ENCODE results near the gene DPP10.

Gene DPP10

DNA sequence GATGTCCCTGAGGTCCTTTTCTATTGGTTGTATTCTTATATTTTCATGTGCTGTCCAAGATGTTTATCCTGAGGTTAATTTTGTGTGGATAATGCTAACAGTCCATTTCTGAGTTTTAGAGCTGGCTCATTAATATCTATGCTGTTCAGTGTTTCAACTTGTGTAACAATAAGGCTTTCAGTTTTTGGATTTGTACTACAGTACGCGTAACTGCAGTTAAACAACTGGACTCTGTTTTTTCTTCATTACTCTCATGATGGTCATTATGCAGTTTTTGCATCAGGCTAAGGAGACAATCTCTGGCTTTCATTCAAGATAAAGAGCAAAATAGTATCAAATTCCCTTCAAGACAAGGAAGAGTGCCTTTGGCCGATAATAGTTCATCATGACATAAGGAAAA is 1364.8 kb downstream of the DPP10 start:
- Histone ChIP-seq H3K27ac (ENCODE audit: low read depth, low read length) (no peak overlapping the region), H3K4me1 (ENCODE audit: control insufficient read depth, insufficient read depth, low read length, unreplicated experiment) (no peaks in the 10 kb centered on the region), H2AFZ (ENCODE audit: low read length, unreplicated experiment) (no peak overlapping the region), H3K79me2 (ENCODE audit: control insufficient read depth, insufficient read depth, low read length, unreplicated experiment) (no peaks in the 10 kb centered on the region), H3K27me3 (ENCODE audit: insufficient read depth, low read length) (no peaks in the 10 kb centered on the region), H3K36me3 (ENCODE audit: insufficient read depth, low read length) (no peaks in the 10 kb centered on the region), H3K4me3 (ENCODE audit: low read depth, low read length) (no peak overlapping the region)

- H3K27ac ChIP-seq (ENCODE audit: low read depth, low read length), result no peak overlapping the region
- H2AFZ ChIP-seq (ENCODE audit: low read length, unreplicated experiment), result no peak overlapping the region
- H3K79me2 ChIP-seq (ENCODE audit: control insufficient read depth, insufficient read depth, low read length, unreplicated experiment), result no peaks in the 10 kb centered on the region
- no peaks in the 10 kb centered on the region for H3K27me3 ChIP-seq (ENCODE audit: insufficient read depth, low read length)
- no peaks in the 10 kb centered on the region for H3K4me1 ChIP-seq (ENCODE audit: control insufficient read depth, insufficient read depth, low read length, unreplicated experiment)
- no peak overlapping the region for H3K4me3 ChIP-seq (ENCODE audit: low read depth, low read length)
- H3K36me3 ChIP-seq (ENCODE audit: insufficient read depth, low read length), result no peaks in the 10 kb centered on the region
Observed at GRCh38 chr2:115825912-115826311, 1383.5 kb downstream of the DPP10 start.

DNA sequence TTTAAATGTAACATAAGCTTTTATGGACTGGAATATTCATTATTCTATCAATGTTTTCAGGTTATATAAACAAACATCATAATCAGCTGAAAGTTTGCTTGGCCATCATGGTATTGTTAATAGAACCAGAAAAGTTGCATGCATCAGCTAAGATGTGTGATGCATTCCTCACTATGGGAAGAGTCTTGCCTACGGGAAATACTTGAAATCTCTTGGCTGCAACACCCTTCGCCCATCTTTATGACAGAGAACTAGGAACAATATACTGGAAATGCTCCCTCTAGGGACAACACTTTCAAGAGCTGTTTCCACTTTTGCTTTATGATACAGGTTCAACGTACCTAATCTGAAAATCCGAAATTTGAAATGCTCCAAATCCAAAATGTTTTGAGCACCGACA is 1390.8 kb downstream of the DPP10 start:
- Histone ChIP-seq H2AFZ (ENCODE audit: low read length, unreplicated experiment) (no peak overlapping the region), H3K79me2 (ENCODE audit: control insufficient read depth, insufficient read depth, low read length, unreplicated experiment) (no peaks in the 10 kb centered on the region), H3K4me3 (ENCODE audit: low read depth, low read length) (no peak overlapping the region), H3K4me1 (ENCODE audit: control insufficient read depth, insufficient read depth, low read length, unreplicated experiment) (no peaks in the 10 kb centered on the region), H3K27me3 (ENCODE audit: insufficient read depth, low read length) (no peaks in the 10 kb centered on the region), H3K27ac (ENCODE audit: low read depth, low read length) (no peak overlapping the region), H3K36me3 (ENCODE audit: insufficient read depth, low read length) (no peaks in the 10 kb centered on the region)

- no peak overlapping the region for H3K27ac ChIP-seq (ENCODE audit: low read depth, low read length)
- no peaks in the 10 kb centered on the region for H3K36me3 ChIP-seq (ENCODE audit: insufficient read depth, low read length)
- no peak overlapping the region for H2AFZ ChIP-seq (ENCODE audit: low read length, unreplicated experiment)
- no peaks in the 10 kb centered on the region for H3K4me1 ChIP-seq (ENCODE audit: control insufficient read depth, insufficient read depth, low read length, unreplicated experiment)
- H3K4me3 ChIP-seq (ENCODE audit: low read depth, low read length), result no peak overlapping the region
- H3K79me2 ChIP-seq (ENCODE audit: control insufficient read depth, insufficient read depth, low read length, unreplicated experiment), result no peaks in the 10 kb centered on the region
- no peaks in the 10 kb centered on the region for H3K27me3 ChIP-seq (ENCODE audit: insufficient read depth, low read length)
Observed at GRCh38 chr2:115838539-115838938, 1396.1 kb downstream of the DPP10 start.

- Histone ChIP-seq H3K36me3 (ENCODE audit: insufficient read depth, low read length) (no peaks in the 10 kb centered on the region), H3K4me1 (ENCODE audit: control insufficient read depth, insufficient read depth, low read length, unreplicated experiment) (no peaks in the 10 kb centered on the region), H3K27me3 (ENCODE audit: insufficient read depth, low read length) (no peaks in the 10 kb centered on the region), H2AFZ (ENCODE audit: low read length, unreplicated experiment) (no peak overlapping the region), H3K27ac (ENCODE audit: low read depth, low read length) (no peak overlapping the region), H3K4me3 (ENCODE audit: low read depth, low read length) (no peak overlapping the region), H3K79me2 (ENCODE audit: control insufficient read depth, insufficient read depth, low read length, unreplicated experiment) (no peaks in the 10 kb centered on the region)
Observed at GRCh38 chr2:115842306-115842705, 1399.9 kb downstream of the DPP10 start.

GRCh38 chr2:115848192-115848591 is 1405.8 kb downstream of the DPP10 start:
- no peak overlapping the region for H3K4me3 ChIP-seq (ENCODE audit: low read depth, low read length)
- H3K27ac ChIP-seq (ENCODE audit: low read depth, low read length), result no peak overlapping the region
- no peaks in the 10 kb centered on the region for H3K4me1 ChIP-seq (ENCODE audit: control insufficient read depth, insufficient read depth, low read length, unreplicated experiment)
- no peaks in the 10 kb centered on the region for H3K36me3 ChIP-seq (ENCODE audit: insufficient read depth, low read length)
- no peak overlapping the region for H2AFZ ChIP-seq (ENCODE audit: low read length, unreplicated experiment)
- no peaks in the 10 kb centered on the region for H3K27me3 ChIP-seq (ENCODE audit: insufficient read depth, low read length)
- no peaks in the 10 kb centered on the region for H3K79me2 ChIP-seq (ENCODE audit: control insufficient read depth, insufficient read depth, low read length, unreplicated experiment)

GRCh38 chr2:115867024-115867423 is 1424.6 kb downstream of the DPP10 start:
- no peaks in the 10 kb centered on the region for H3K79me2 ChIP-seq (ENCODE audit: control insufficient read depth, insufficient read depth, low read length, unreplicated experiment)
- no peaks in the 10 kb centered on the region for H3K36me3 ChIP-seq (ENCODE audit: insufficient read depth, low read length)
- no peaks in the 10 kb centered on the region for H3K4me1 ChIP-seq (ENCODE audit: control insufficient read depth, insufficient read depth, low read length, unreplicated experiment)
- no peak overlapping the region for H2AFZ ChIP-seq (ENCODE audit: low read length, unreplicated experiment)
- no peak overlapping the region for H3K27ac ChIP-seq (ENCODE audit: low read depth, low read length)
- H3K4me3 ChIP-seq (ENCODE audit: low read depth, low read length), result no peak overlapping the region
- H3K27me3 ChIP-seq (ENCODE audit: insufficient read depth, low read length), result no peaks in the 10 kb centered on the region

DNA sequence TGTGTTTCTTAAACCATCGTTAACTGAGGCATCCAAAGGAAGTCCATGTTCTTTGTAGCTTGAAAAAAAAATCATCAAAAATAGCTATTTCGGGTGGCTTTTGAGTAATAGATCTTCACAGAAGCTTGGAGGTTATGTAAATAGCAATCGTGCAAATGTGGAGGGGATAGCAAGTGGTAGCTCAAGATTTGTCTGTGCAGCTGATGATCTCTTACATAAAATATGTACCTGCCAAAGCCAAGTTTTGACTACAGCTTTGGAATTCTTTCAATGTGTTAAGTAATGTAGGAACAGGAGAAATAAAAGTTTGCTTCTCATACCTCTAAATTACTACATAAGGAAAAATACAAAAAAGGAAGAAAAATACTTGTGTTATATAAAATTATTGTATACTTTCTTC is 1432.0 kb downstream of the DPP10 start:
- H3K27me3 ChIP-seq (ENCODE audit: insufficient read depth, low read length), result no peaks in the 10 kb centered on the region
- H3K4me3 ChIP-seq (ENCODE audit: low read depth, low read length), result no peak overlapping the region
- H3K79me2 ChIP-seq (ENCODE audit: control insufficient read depth, insufficient read depth, low read length, unreplicated experiment), result no peaks in the 10 kb centered on the region
- no peaks in the 10 kb centered on the region for H3K4me1 ChIP-seq (ENCODE audit: control insufficient read depth, insufficient read depth, low read length, unreplicated experiment)
- no peak overlapping the region for H2AFZ ChIP-seq (ENCODE audit: low read length, unreplicated experiment)
- no peaks in the 10 kb centered on the region for H3K36me3 ChIP-seq (ENCODE audit: insufficient read depth, low read length)
- no peak overlapping the region for H3K27ac ChIP-seq (ENCODE audit: low read depth, low read length)

- H3K27me3 ChIP-seq (ENCODE audit: insufficient read depth, low read length), result no peaks in the 10 kb centered on the region
- no peak overlapping the region for H3K4me3 ChIP-seq (ENCODE audit: low read depth, low read length)
Observed at GRCh38 chr2:115880558-115880957, 1438.1 kb downstream of the DPP10 start.

DNA sequence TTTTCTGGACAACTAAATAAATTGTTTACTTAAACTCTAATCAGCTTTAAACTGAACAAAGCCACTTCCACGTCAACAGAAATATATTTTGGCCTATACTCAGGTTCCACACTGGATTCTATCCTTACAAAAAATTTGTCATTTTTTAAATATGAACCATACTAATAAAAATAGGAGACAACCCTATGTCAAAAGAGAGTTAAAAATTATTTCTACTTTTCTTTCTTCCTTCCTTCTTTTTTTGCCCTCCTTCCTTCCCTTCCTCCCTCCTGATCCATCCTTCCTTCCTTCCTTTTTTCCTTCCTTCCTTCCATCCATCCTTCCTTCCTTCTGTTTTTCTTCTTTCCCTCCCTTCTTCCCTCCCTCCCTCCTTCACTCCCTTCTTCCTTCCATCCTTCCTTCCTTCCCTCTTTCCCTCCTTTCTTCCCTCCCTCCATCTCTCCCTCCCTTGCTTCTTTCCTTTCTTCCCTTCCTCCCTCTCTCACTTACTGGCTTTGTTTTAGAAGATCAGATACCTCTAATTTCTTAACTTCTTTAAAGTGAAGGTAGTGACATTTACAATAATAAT is 1444.9 kb downstream of the DPP10 start:
- no peaks in the 10 kb centered on the region for H3K36me3 ChIP-seq (ENCODE audit: insufficient read depth, low read length)
- no peaks in the 10 kb centered on the region for H3K27me3 ChIP-seq (ENCODE audit: insufficient read depth, low read length)
- H3K4me1 ChIP-seq (ENCODE audit: control insufficient read depth, insufficient read depth, low read length, unreplicated experiment), result no peaks in the 10 kb centered on the region
- H3K79me2 ChIP-seq (ENCODE audit: control insufficient read depth, insufficient read depth, low read length, unreplicated experiment), result no peaks in the 10 kb centered on the region
- no peak overlapping the region for H2AFZ ChIP-seq (ENCODE audit: low read length, unreplicated experiment)
- no peak overlapping the region for H3K27ac ChIP-seq (ENCODE audit: low read depth, low read length)
- no peak overlapping the region for H3K4me3 ChIP-seq (ENCODE audit: low read depth, low read length)

More at GRCh38 chr2:115880558-115880957, 1438.1 kb downstream of the DPP10 start:
- no peak overlapping the region for H2AFZ ChIP-seq (ENCODE audit: low read length, unreplicated experiment)
- H3K36me3 ChIP-seq (ENCODE audit: insufficient read depth, low read length), result no peaks in the 10 kb centered on the region
- H3K79me2 ChIP-seq (ENCODE audit: control insufficient read depth, insufficient read depth, low read length, unreplicated experiment), result no peaks in the 10 kb centered on the region
- no peak overlapping the region for H3K27ac ChIP-seq (ENCODE audit: low read depth, low read length)
- no peaks in the 10 kb centered on the region for H3K4me1 ChIP-seq (ENCODE audit: control insufficient read depth, insufficient read depth, low read length, unreplicated experiment)
